ENCODE data around the gene SLC9A3.

DNA sequence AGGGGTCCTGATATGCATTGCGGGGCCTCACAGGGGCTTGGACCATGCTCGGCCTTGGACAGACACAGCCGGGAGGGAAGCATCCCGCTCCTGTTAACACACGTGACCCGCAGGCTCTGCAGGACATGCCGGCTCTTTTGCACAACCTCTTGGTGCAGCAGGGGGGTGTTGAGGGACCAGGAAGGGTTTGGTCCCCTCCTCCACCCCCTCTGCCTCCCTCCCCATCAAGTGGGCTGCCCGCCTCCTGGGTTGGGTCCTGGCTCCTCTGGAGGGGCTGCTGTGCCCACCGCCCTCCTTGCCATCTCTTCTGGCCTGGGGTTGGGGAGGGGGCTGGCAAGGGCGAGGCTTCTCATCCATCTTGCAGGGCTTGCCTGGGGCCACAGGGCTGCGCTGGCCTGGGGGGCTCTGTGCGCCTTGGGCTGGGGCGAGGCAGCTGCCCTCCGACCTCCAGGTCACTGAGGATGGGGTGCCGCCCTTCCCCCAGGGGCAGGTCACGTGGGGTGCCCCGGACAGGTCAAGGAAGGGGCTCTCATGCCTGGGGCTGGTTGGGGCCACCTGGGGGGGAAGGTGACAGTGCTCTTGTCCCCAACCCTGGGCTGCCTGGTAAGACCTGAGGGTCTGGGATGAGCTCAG, 16.8 kb upstream of the SLC9A3 start:
- TF ChIP-seq CTCF (IDR thresholded peaks at IDR 0.05; ENCODE audit: low read depth, low read length), result no peak
- TF ChIP-seq EZH2phosphoT487 (IDR thresholded peaks at IDR 0.05; ENCODE audit: low read depth), result no peak
